NCI-H526 treated with DMSO at 0.1 percent for 48 hours (cell line): ENCODE measurements around the gene ZNF212.

ENCODE experiments used
- DNase-seq: peaks from one replicate; lab custom pipeline; 2025; lab: John Stamatoyannopoulos, UW

ZNF212 gene

GRCh38 chr7:149285603-149286002 is 46.2 kb downstream of the ZNF212 start:
- no peak for DNase-seq

GRCh38 chr7:149286811-149287400 is 47.5 kb downstream of the ZNF212 start:
- DNase-seq, result no peak

DNA sequence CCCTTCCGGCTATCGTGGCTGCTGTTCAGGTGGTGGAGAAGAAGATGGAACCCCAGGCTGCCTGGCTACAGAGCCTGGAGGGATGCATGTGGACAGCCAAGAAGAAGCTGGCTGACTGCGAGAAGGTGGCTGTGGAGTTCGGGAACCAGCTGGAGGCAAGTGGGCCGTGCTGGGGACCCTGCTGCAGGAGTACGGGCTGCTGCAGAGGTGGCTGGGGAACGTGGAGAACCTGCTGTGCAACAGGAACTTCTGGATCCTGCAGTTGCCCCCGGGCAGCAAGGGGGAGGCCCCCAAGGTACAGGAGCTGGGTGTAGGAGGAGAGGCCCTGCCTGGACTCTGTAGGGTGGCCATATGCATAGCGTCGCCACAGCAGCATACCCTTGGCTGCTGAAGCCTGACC is 48.2 kb downstream of the ZNF212 start:
- no peak for DNase-seq

GRCh38 chr7:149289262-149289661 is 49.8 kb downstream of the ZNF212 start:
- no peak for DNase-seq

- DNase-seq, result no peak
These were observed 50.4 kb downstream of the ZNF212 start for GRCh38 chr7:149289856-149290255.

GRCh38 chr7:149291036-149291780 is 51.8 kb downstream of the ZNF212 start:
- no peak for DNase-seq

GRCh38 chr7:149291781-149292461 is 52.5 kb downstream of the ZNF212 start:
- no peak for DNase-seq

GRCh38 chr7:149292462-149292823 is 53.0 kb downstream of the ZNF212 start:
- DNase-seq, result no peak

DNA sequence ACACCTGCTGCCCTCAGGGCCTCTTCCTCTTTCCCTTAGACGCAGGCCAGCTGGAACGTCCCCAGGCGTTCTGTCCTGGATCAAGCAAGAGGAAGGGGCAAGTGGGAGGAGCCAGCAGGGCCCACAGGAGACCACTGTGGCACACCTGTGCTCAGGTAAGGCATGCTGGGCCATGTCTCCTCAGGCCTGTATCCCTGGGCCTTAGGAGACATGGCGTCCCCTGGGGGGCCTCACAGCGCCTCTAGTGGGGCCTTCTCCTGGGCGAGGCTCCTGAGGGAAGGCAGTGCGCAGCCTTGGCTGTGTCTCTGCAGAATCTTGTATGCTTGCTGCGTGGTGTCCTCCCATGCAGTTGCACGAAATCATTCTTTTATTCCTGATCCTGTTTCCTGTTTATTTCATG is 53.9 kb downstream of the ZNF212 start:
- DNase-seq, result no peak

DNA sequence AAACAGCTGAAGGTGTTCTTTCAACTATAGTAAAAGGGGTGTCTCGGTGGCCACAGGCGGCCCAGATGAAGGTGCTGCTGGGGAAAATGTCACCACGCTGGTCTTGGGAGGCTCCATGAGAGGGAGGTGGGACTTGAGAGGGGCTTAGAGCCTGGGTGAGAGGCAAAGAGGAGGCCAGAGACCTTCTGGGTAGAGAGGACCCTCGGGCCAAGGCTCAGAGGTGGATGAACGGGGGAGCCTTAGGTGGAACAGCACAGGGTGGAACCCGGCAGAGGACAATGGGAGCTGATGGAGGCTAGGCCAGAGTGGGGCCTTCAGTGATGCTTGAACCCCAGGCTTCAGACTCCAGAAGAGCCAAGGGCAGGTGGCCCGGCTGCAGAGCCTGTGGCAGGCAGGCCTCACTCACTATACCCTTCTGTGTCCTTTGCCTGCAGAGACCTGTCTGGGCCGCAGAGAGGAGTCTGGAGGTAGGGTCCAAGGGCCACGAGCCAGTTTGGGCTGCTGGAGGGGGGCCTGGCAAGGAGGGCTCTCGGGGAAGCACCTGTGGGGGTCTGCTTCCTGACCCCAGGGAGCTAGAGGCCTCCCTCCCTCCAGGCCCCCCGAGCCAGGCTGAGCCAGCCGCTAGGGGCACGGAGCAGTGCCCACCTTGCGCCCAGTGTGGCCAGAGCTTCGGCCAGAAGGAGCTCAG is 54.6 kb downstream of the ZNF212 start:
- no peak for DNase-seq

DNA sequence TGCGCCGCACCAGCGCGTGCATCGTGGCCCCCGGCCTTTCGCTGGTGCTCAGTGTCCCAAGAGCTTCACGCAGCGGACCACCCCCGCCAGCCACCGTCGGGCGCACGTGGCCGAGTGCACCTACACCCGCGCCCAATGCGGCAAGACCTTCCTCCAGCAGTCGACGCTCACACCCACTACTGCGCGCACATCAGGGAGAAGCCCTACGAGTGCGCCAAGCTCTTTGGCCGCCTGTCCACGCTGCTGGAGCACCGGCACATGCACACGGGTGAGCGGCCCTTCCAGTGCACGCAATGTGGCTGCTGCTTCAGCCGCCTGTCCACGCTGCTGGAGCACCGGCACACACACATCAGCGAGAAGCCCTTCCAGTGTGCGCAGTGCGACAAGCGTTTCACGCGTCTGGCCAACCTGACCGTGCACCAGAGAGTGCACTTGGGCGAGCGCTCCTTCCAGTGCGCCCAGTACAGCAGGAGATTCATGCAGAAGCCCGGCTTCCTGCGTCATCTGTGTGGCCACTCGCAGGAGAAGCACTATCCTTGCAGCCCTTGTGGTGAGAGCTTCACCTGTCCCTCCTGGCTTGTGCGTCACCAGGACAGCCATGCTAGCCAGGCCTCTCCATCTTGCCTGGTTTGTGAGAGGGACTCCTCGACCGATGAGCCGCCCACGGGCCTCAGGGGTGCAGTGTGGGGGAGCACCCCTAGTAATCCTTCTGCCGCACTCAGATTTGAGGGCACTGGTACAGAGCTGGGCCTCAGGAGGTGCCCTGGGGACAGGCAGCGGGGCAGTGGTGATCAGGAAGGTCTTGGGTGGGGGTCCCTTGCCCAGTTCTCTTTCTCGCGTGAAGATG is 55.4 kb downstream of the ZNF212 start:
- no peak for DNase-seq

- DNase-seq, result no peak
These were observed 56.0 kb downstream of the ZNF212 start for GRCh38 chr7:149295481-149295850.

DNA sequence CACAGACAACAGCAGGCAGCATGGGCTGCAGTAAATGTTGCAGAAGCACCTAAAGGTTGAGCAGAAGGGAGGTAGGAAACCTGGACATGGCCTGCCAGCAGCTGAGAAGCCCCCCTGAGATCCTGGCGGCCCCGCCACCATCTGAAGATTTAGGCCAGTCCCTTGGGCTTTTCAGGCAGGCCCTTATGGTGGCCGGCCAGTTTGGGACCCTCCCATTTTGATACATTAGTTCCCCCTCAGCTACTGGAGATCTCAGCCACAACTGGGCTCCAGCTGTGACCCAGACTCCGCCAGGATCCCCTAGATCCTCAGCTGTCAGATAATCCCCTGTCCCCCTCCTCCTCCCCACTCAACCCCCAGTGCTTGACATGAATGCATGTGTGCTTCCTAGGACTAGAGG is 56.9 kb downstream of the ZNF212 start:
- DNase-seq, result no peak

DNA sequence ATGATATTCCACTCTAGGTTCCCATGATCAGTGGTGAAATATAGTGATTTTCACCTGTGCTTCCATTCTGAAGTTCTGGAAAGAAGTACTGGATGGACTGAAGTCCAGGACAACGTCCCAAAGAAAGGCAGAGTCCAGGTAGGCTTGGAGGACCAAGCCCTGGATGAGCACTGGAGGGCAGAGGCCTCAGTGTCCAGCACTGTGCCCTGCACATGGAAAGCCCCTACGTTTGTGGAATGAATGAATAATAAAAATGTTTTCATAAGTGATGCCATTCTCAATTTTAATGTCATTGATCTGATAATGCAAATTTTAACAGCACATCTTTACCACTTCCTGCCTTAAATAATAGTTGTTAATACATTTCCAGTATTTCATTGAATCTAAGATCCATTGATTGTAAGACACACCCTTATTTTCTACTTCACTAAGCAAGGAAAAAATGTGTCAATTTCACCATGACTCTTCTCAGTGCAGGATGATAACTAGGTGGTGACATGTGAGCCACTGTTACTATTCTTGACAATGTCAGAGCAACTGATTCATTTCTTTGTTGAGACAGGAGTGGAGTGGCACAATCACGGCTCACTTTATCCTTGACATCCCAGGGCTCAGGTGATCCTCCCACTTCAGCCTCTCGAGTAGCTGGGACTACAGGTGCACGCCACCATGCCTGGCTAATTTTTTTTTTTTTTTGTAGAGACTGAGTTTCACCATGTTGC is 57.7 kb downstream of the ZNF212 start:
- no peak for DNase-seq

GRCh38 chr7:149300620-149301285 is 61.3 kb downstream of the ZNF212 start:
- no peak for DNase-seq

- DNase-seq, result no peak
These were observed 62.8 kb downstream of the ZNF212 start for GRCh38 chr7:149302222-149302621.

DNA sequence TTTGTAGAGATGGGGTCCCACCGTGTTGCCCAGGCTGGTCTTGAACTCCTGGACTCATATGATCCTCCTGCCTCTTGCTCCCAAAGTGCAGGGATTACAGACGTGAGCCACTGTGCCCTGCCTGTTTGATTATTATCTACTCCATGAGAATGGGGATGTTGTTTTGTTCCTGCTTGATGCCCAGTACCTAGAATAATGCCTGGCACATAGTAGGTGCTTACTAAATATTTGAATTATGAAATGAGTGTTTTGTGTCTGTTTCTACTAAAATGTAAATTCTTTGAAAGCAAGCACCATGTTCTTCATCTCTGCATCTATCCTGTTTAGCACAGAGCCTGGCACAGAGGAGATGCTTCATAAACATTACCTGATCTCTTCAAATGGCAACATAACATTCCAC is 63.4 kb downstream of the ZNF212 start:
- DNase-seq, result no peak

GRCh38 chr7:149304006-149304405 is 64.6 kb downstream of the ZNF212 start:
- DNase-seq, result no peak
